Sigmoid colon (tissue), 7 donors: ENCODE measurements around the gene NFIA. TPM values are rescaled to one million over a fixed set of nuclear protein-coding genes. Genes with fewer than 3 reads are reported as not detected.
A peak's percentile ranks its signal among the peaks of the same experiment; 100 is the strongest.

Source experiments
- DNase-seq: peaks from one replicate; pipeline ENCODE4 v3.0.0-alpha.2; 2019
- H3K27ac ChIP-seq, 4 donors: fragments of 200-600 bp; sonication (generic); one replicate each; pipeline ENCODE4 v1.5.1; 2016 to 2019; ENCODE audit warnings: mild to moderate bottlenecking in 1 of 4
- H3K27me3 ChIP-seq, 3 donors: fragments of 200-600 bp; sonication (generic); one replicate each; pipeline ENCODE4 v1.5.1; 2019; ENCODE audit warnings: mild to moderate bottlenecking in 1 of 3
- H3K36me3 ChIP-seq, 4 donors: fragments of 200-600 bp; sonication (generic); one replicate each; pipeline ENCODE4 v1.5.1; 2016 to 2019
- H3K4me1 ChIP-seq, 4 donors: fragments of 200-600 bp; sonication (generic); one replicate each; pipeline ENCODE4 v1.5.1; 2017 to 2019
- H3K4me3 ChIP-seq, 4 donors: fragments of 200-600 bp; sonication (generic); one replicate each; pipeline ENCODE4 v1.5.1; 2017 to 2019; ENCODE audit warnings: mild to moderate bottlenecking in 2 of 4, moderate library complexity in 1 of 4
- H3K9me3 ChIP-seq, 4 donors: fragments of 200-600 bp in 3 of 4; sonication (generic) in 3 of 4; one replicate each; pipeline versions ENCODE4 v1.5.1 to v1.6.1; 2013 to 2019
- CTCF ChIP-seq, 4 experiments: fragments of 450-650 bp in 3 of 4; fragments of 200-600 bp in 1 of 4; IDR thresholded peaks; one replicate each; pipeline ENCODE4 v1.5.1; 2016 to 2019; ENCODE audit warnings: antibody characterized with exemption in 4 of 4, mild to moderate bottlenecking in 3 of 4, moderate library complexity in 2 of 4
- EP300 ChIP-seq, 4 donors: sonication (generic); formaldehyde crosslinking; IDR thresholded peaks; one replicate each; pipeline ENCODE4 v1.6.1; 2017; ENCODE audit warnings: antibody characterized with exemption in 4 of 4
- POLR2A ChIP-seq, 2 donors: fragments of 450-650 bp; IDR thresholded peaks; one replicate each; pipeline ENCODE4 v1.6.1; 2016; ENCODE audit warnings: antibody characterized with exemption in 2 of 2, mild to moderate bottlenecking in 2 of 2, moderate library complexity in 2 of 2
- POLR2AphosphoS5 ChIP-seq, 4 donors: sonication (generic); formaldehyde crosslinking; IDR thresholded peaks; one replicate each; pipeline ENCODE4 v1.6.1; 2017; ENCODE audit warnings: antibody characterized with exemption in 4 of 4
- WGBS, 2 donors: extraction: QIAGEN DNeasy Blood & Tissue Kit; methylation state at CpG; one replicate each; pipeline ENCODE4 v1.1.7; 2013; 5-methylcytosine and 5-hydroxymethylcytosine counted together
- intact Hi-C: fragments of 100-400 bp; cut with DNase I; formaldehyde crosslinking; loops from one replicate; pipeline ENCODE4 v1.15.1; 2023
- polyA plus RNA-seq, 3 donors: library from polyadenylated mRNA; stranded (reverse); fragments of 200-250 nt; gene quantifications; one replicate each; pipeline ENCODE4 v1.2.3, GENCODE V29; 2013
- total RNA-seq, 4 donors: library from RNA; depleted of rRNA; stranded (reverse); fragments of >200 nt; gene quantifications; one replicate each; pipeline ENCODE4 v1.1.0, GENCODE V29; 2016
- donor health status: healthy with polysubstance abuse.
- donor health status: Bipolar disorder and iron deficiency.
- donor health status: healthy.

Gene NFIA
- total and polyA plus RNA-seq, 7 donors, result 2.3 to 154 (median 79.7) TPM

GRCh38 chr1:61077676-61078541 lies 4.5 kb upstream of the NFIA start:
- Histone ChIP-seq H3K27me3 (no peaks in the 10 kb centered on the region), H3K36me3 (no peaks in the 10 kb centered on the region), H3K4me1 (peaks cover 0 to 46% (median 42%) of the 10 kb centered on the region in 4 donors), H3K9me3 (no peaks in the 10 kb centered on the region), H3K27ac (peak overlapping the region; percentile 95 to 97 (median 96)), H3K4me3 (peak overlapping the region; percentile 45 to 60 (median 54))
- 2% methylated on average over 19 of the region's 19 CpGs for WGBS, 2 donors
- peak; percentile 95 for DNase-seq
- TF ChIP-seq CTCF (IDR thresholded peaks at IDR 0.05) (no peak), POLR2A (IDR thresholded peaks at IDR 0.05) (no peak), POLR2AphosphoS5 (IDR thresholded peaks at IDR 0.05) (peak in 2 of 4 donors; percentile 48 to 49), EP300 (IDR thresholded peaks at IDR 0.05) (no peak)
- intact Hi-C loops, result loop anchor here (10.0 kb wide), 1 partner anchor 647 kb away; the partner anchor contains the start of gene TM2D1

GRCh38 chr1:61078618-61079295 lies 3.6 kb upstream of the NFIA start:
- intact Hi-C loops, result loop anchor here (10.0 kb wide), 1 partner anchor 646 kb away; the partner anchor contains the start of gene TM2D1
- Histone ChIP-seq H3K27me3 (no peaks in the 10 kb centered on the region), H3K9me3 (no peaks in the 10 kb centered on the region), H3K4me3 (peak overlapping the region in 2 of 4 donors; percentile 59 to 60), H3K36me3 (no peaks in the 10 kb centered on the region), H3K4me1 (peaks cover 0 to 46% (median 42%) of the 10 kb centered on the region in 4 donors), H3K27ac (peak overlapping the region; percentile 95 to 97 (median 96))
- TF ChIP-seq POLR2A (IDR thresholded peaks at IDR 0.05) (no peak), CTCF (IDR thresholded peaks at IDR 0.05) (no peak), POLR2AphosphoS5 (IDR thresholded peaks at IDR 0.05) (no peak), EP300 (IDR thresholded peaks at IDR 0.05) (no peak)
- no peak for DNase-seq
- WGBS, 2 donors, result 35 to 54% methylated on average over 7 of the region's 7 CpGs

- H3K27ac ChIP-seq, result peak overlapping the region; percentile 95 to 97 (median 96)
- no peak for DNase-seq
- no peaks in the 10 kb centered on the region for H3K27me3 ChIP-seq
- 14 to 46% methylated on average over 5 of the region's 5 CpGs for WGBS, 2 donors
- intact Hi-C loops, result loop anchor here (10.0 kb wide), 1 partner anchor 645 kb away; the partner anchor contains the start of gene TM2D1
- TF ChIP-seq CTCF (IDR thresholded peaks at IDR 0.05) (no peak), EP300 (IDR thresholded peaks at IDR 0.05) (no peak), POLR2A (IDR thresholded peaks at IDR 0.05) (no peak), POLR2AphosphoS5 (IDR thresholded peaks at IDR 0.05) (no peak)
- H3K9me3 ChIP-seq, result no peaks in the 10 kb centered on the region
- H3K36me3 ChIP-seq, result no peaks in the 10 kb centered on the region
- peaks cover 0 to 46% (median 42%) of the 10 kb centered on the region in 4 donors for H3K4me1 ChIP-seq
- peak overlapping the region in 3 of 4 donors; percentile 20 to 95 (median 22) for H3K4me3 ChIP-seq
Measured at GRCh38 chr1:61079296-61079897, 3.0 kb upstream of the NFIA start.

GRCh38 chr1:61079898-61080336 lies 2.4 kb upstream of the NFIA start:
- Histone ChIP-seq H3K27ac (peak overlapping the region; percentile 95 to 97 (median 96)), H3K36me3 (no peaks in the 10 kb centered on the region), H3K4me1 (peaks cover 0 to 49% (median 43%) of the 10 kb centered on the region in 4 donors), H3K27me3 (no peaks in the 10 kb centered on the region), H3K4me3 (peak overlapping the region; percentile 13 to 95 (median 21)), H3K9me3 (no peaks in the 10 kb centered on the region)
- peak; percentile 95 for DNase-seq
- 1% methylated on average over 14 of the region's 14 CpGs for WGBS, 2 donors
- peak; percentile 82 to 90 (median 84) for TF ChIP-seq POLR2AphosphoS5 (IDR thresholded peaks at IDR 0.05)
- peak in 3 of 4 donors; percentile 7 to 51 (median 43) for TF ChIP-seq EP300 (IDR thresholded peaks at IDR 0.05)
- TF ChIP-seq CTCF (IDR thresholded peaks at IDR 0.05), result no peak
- no peak for TF ChIP-seq POLR2A (IDR thresholded peaks at IDR 0.05)
- intact Hi-C loops, result loop anchor here (2.0 to 10.0 kb wide), 8 partner anchors 29 to 645 kb away; partner anchors contain the start of gene TM2D1
